ENCODE results near the gene AURKA. TPM values are rescaled to one million over a fixed set of nuclear protein-coding genes. Genes with fewer than 3 reads are reported as not detected.

Gene AURKA
- total and polyA plus RNA-seq, 2 donors (not counting 1 experiment from before 2014, with no cell fraction given), result 27.7 to 32.7 TPM

DNA sequence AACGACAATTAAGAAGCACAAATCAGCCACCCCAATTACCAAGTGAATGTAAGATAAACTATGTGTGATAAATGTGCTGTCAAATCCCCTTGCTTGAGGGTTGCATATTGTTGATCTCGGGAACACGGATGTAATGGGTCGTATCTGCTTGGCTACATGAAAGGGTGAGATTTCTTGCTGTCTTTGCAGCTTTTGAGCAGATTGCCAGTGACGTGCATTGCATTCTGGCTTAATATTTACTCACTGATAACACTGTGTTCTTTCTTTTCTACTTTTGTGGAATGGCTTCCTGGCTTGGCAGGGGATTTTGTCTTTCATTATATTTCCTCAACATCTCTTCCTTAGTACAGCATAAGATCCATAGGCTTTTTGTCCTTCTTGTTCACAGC lies 43.7 kb downstream of the AURKA start:
- Histone ChIP-seq H3K9ac (ENCODE audit: insufficient read depth, low read length) (no peak overlapping the region), H2AFZ (ENCODE audit: low read length) (peak overlapping the region; percentile 40), H3K79me2 (ENCODE audit: control insufficient read depth, insufficient read depth, low read length) (no peaks in the 10 kb centered on the region), H3K27ac (ENCODE audit: insufficient read depth, low read length) (no peak overlapping the region), H3K4me2 (ENCODE audit: extremely low read depth, insufficient read depth, low read length) (no peak overlapping the region), H3K9me3 (ENCODE audit: control insufficient read depth, insufficient read depth, low read depth, low read length) (no peaks in the 10 kb centered on the region), H3K27me3 (ENCODE audit: control insufficient read depth, insufficient read depth, low read length) (peaks cover 2% of the 10 kb centered on the region), H3K36me3 (ENCODE audit: control insufficient read depth, insufficient read depth, low read length) (no peaks in the 10 kb centered on the region), H4K20me1 (ENCODE audit: control insufficient read depth, extremely low read depth, insufficient read depth, low read length) (no peaks in the 10 kb centered on the region), H3K4me3 (replicated peaks in 1 of 4; ENCODE audit: control extremely low read depth in 1 of 4, insufficient read depth in 1 of 4, low read depth in 3 of 4, low read length in 4 of 4) (no peak overlapping the region), H3K4me1 (ENCODE audit: control insufficient read depth, extremely low read depth, insufficient read depth, low read length) (no peaks in the 10 kb centered on the region)
- no peak for DNase-seq (ENCODE audit: low read depth in 2 of 2)
- TF ChIP-seq CTCF (conservative IDR thresholded peaks at IDR 0.05 in 1 of 2, IDR thresholded peaks at IDR 0.05 in 1 of 2; ENCODE audit: low read depth in 1 of 2, low read length in 2 of 2) (no peak), EZH2 (IDR thresholded peaks at IDR 0.05; ENCODE audit: low read length, missing control alignments) (no peak)

GRCh38 chr20:56347628-56348304 lies 44.2 kb downstream of the AURKA start:
- Histone ChIP-seq H3K36me3 (ENCODE audit: control insufficient read depth, insufficient read depth, low read length) (no peaks in the 10 kb centered on the region), H4K20me1 (ENCODE audit: control insufficient read depth, extremely low read depth, insufficient read depth, low read length) (no peaks in the 10 kb centered on the region), H3K4me1 (ENCODE audit: control insufficient read depth, extremely low read depth, insufficient read depth, low read length) (no peaks in the 10 kb centered on the region), H2AFZ (ENCODE audit: low read length) (no peak overlapping the region), H3K9me3 (ENCODE audit: control insufficient read depth, insufficient read depth, low read depth, low read length) (no peaks in the 10 kb centered on the region), H3K79me2 (ENCODE audit: control insufficient read depth, insufficient read depth, low read length) (no peaks in the 10 kb centered on the region), H3K27me3 (ENCODE audit: control insufficient read depth, insufficient read depth, low read length) (peaks cover 4% of the 10 kb centered on the region), H3K4me2 (ENCODE audit: extremely low read depth, insufficient read depth, low read length) (no peak overlapping the region), H3K4me3 (replicated peaks in 1 of 4; ENCODE audit: control extremely low read depth in 1 of 4, insufficient read depth in 1 of 4, low read depth in 3 of 4, low read length in 4 of 4) (no peak overlapping the region), H3K9ac (ENCODE audit: insufficient read depth, low read length) (no peak overlapping the region), H3K27ac (ENCODE audit: insufficient read depth, low read length) (no peak overlapping the region)
- TF ChIP-seq EZH2 (IDR thresholded peaks at IDR 0.05; ENCODE audit: low read length, missing control alignments), result no peak
- no peak for TF ChIP-seq CTCF (conservative IDR thresholded peaks at IDR 0.05 in 1 of 2, IDR thresholded peaks at IDR 0.05 in 1 of 2; ENCODE audit: low read depth in 1 of 2, low read length in 2 of 2)
- DNase-seq (ENCODE audit: low read depth in 2 of 2), result no peak

DNA sequence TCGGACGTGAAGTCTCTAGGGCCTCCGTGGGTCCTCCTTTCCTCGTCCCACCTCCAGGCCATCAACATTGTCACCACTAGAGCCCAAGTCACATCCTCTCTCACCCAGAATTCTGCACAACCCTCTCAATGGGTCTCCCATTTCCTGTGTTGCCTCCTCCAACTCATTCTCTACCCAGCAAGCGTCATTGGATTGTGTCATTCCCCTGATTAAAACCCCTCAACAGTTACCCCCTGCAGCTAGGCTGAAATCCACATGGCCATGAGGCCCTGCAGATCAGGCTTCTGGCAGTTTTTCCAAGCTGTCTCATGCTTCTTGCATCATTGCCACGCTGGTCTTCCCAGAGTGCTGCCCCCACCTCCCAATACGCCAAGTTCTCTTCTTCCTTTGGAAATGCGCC lies 46.1 kb downstream of the AURKA start:
- no peaks in the 10 kb centered on the region for H3K4me1 ChIP-seq (ENCODE audit: control insufficient read depth, extremely low read depth, insufficient read depth, low read length)
- H2AFZ ChIP-seq (ENCODE audit: low read length), result no peak overlapping the region
- no peaks in the 10 kb centered on the region for H3K79me2 ChIP-seq (ENCODE audit: control insufficient read depth, insufficient read depth, low read length)
- no peak overlapping the region for H3K27ac ChIP-seq (ENCODE audit: insufficient read depth, low read length)
- H3K36me3 ChIP-seq (ENCODE audit: control insufficient read depth, insufficient read depth, low read length), result no peaks in the 10 kb centered on the region
- no peak overlapping the region for H3K4me2 ChIP-seq (ENCODE audit: extremely low read depth, insufficient read depth, low read length)
- no peaks in the 10 kb centered on the region for H3K9me3 ChIP-seq (ENCODE audit: control insufficient read depth, insufficient read depth, low read depth, low read length)
- TF ChIP-seq EZH2 (IDR thresholded peaks at IDR 0.05; ENCODE audit: low read length, missing control alignments) (no peak), CTCF (conservative IDR thresholded peaks at IDR 0.05 in 1 of 2, IDR thresholded peaks at IDR 0.05 in 1 of 2; ENCODE audit: low read depth in 1 of 2, low read length in 2 of 2) (no peak)
- no peaks in the 10 kb centered on the region for H4K20me1 ChIP-seq (ENCODE audit: control insufficient read depth, extremely low read depth, insufficient read depth, low read length)
- DNase-seq (ENCODE audit: low read depth in 2 of 2), result no peak
- peaks cover 8% of the 10 kb centered on the region for H3K27me3 ChIP-seq (ENCODE audit: control insufficient read depth, insufficient read depth, low read length)
- no peak overlapping the region for H3K9ac ChIP-seq (ENCODE audit: insufficient read depth, low read length)
- no peak overlapping the region for H3K4me3 ChIP-seq (replicated peaks in 1 of 4; ENCODE audit: control extremely low read depth in 1 of 4, insufficient read depth in 1 of 4, low read depth in 3 of 4, low read length in 4 of 4)

All from fibroblast of lung (primary cell).